CD4-positive, alpha-beta T cell treated with Interferon gamma for 1 hour (primary cell): Measurements from ENCODE around the gene PLEKHG3.

Experiments used
- DNase-seq: peaks from one replicate; pipeline ENCODE4 v3.0.0-alpha.2; 2020

Gene PLEKHG3

GRCh38 chr14:64704143-64704742, at the start of gene PLEKHG3:
Gene PLEKHG3, plus strand, starts transcription at chr14:64704424. Its CDS starts 23,208 bp downstream, at chr14:64727632.
- no peak for DNase-seq

DNA sequence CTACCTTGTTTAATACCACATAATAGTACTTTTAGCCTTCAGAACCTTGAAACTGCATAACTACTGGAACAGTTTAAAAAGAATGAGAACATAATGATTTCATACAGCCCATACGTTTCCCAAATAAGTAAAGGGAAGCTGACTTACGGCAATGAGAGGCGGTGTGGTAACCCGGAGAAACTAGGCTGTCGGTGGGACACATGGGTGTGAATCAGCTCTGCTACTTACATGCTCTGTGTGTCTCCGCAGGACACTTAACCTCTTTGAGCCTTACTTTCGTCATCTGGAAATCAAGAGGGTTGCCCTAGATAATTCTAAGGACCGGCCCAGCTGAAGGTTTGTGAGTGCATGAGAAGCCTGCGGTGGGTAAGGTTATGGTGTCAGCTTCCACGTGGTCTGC, 49.3 kb upstream of the PLEKHG3 start:
- DNase-seq = peak; percentile 51

GRCh38 chr14:64656986-64657385, 47.2 kb upstream of the PLEKHG3 start:
- no peak for DNase-seq

DNA sequence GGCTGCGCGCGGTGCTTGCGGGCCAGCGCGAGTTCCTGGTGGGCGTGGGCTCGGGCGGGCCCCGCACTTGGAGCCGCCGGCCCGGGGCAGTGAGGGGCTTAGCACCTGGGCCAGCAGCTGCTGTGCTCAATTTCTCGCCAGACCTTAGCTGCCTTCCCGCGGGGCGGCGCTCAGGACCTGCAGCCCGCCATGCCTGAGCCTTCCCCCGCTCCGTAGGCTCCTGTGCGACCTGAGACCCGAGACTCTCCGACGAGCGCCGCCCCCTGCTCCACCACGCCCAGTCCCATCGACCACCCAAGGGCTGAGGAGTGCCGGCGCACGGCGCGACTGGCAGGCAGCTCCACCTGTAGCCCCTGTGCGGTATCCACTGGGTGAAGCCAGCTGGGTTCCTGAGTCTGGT, 46.0 kb upstream of the PLEKHG3 start:
- no peak for DNase-seq

DNA sequence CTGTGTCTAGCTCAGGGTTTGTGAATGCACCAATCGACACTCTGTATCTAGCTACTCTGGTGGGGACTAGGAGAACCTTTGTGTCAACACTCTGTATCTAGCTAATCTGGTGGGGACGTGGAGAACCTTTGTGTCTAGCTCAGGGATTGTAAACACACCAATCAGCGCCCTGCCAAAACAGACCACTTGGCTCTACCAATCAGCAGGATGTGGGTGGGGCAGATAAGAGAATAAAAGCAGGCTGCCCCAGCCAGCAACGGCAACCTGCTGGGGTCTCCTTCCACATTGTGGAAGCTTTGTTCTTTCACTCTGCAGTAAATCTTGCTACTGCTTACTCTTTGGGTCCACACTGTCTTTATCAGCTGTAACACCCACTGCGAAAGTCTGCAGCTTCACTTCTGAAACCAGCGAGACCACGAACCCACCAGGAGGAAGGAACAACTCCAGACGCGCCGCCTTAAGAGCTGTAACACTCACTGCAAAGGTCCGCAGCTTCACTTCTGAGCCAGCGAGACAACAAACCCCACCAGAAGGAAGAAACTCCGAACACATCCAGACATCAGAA, 45.4 kb upstream of the PLEKHG3 start:
- peak; percentile 3 for DNase-seq

DNA sequence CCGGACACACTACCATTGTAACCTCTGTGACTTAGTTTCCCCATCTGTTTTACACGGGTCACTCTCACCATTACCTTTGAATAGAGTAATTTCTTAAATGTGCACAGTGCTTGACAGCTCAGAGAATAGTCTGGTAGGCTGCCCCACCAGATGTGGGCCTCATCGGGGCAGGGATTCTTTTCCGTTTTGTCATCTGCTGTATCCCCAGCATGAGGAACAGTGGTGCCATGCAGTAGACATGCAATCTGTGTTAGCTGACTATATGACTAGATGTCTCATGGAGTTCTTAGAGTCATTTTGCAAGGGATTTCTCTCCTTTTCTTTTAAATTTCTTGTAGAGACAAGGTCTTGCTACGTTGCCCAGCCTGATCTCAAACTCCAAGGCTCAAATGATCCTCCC, 44.9 kb upstream of the PLEKHG3 start:
- no peak for DNase-seq

DNA sequence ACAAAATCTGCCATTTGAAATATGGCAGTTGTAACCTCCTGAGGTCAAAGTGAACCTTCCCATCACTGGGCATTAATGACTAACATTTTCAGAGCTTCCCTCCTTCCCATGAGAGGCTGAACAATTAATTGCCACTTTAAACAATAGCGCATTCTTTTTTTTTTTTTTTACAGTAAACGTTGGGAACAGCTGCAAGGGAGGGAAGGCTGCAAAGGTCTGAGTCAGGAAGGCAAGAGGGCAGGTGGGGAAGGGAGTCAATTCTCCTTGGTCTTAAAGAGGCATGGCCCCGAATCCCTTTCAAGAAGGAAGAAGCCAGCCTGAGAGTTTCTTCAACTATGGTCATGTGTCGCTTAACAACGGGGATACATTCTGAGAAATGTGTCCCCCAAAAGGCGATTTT, 41.0 kb upstream of the PLEKHG3 start:
- DNase-seq = no peak

GRCh38 chr14:64671591-64671990, 32.6 kb upstream of the PLEKHG3 start:
- DNase-seq = no peak

DNA sequence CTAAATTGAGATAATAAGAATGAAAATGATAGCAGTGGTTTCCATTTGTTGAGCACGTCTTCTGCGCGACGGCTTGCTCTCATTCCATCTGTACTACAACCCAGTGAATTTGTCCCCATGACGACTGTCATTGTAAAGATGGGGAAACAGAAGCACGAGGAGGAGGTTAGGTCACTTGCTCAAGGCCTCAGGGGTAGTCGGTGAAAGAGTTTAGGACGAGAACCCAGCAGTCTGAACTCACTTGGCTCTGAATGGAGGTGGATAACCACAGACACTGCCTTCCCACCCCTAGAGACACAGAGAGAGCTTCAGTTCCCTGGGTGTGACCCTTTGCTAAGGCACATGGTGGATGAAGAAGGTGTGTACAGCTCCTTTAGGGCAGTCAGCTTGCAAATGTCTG, 30.9 kb upstream of the PLEKHG3 start:
- no peak for DNase-seq

DNA sequence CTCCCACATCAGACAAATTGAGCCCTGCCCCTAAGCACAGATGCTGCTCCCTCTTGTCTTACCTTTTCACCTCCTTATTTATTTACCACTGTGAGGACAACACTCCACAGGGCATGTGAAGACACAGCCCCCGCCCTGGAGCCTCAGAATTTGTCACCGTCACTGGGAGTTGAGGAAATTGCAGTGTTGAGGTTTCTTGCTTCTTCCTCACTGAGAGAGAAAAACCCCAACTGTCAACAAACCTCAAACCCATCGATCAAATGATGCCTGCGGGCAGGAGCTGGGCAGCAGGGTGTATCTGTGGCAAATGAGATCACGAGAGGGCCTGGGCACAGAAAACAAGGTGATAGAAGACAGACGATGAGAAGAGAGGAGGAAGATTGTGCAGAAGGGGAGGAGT, 30.5 kb upstream of the PLEKHG3 start:
- DNase-seq = peak; percentile 55

GRCh38 chr14:64674829-64675228, 29.4 kb upstream of the PLEKHG3 start:
- no peak for DNase-seq

DNA sequence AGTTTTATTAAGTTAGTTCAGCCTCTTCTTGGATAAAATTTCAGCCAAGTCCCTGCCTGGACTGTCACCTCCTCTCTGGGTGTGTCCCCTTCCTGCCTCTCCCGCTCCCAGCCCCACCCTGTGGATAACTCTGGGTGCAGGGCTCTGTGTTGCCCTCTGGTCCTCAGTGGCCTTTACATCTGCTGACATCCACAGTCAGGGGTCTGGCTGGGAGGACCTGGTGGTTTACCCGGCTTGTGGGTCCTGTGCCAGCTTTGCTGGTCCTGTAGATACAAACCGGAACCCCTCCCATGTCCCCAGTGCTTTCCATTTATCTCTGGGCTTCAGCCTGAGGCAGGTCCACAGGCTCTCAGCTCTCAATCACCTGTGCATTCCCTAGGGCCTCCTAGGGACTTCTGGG, 28.9 kb upstream of the PLEKHG3 start:
- no peak for DNase-seq

GRCh38 chr14:64676410-64677008, 27.7 kb upstream of the PLEKHG3 start:
- no peak for DNase-seq

DNA sequence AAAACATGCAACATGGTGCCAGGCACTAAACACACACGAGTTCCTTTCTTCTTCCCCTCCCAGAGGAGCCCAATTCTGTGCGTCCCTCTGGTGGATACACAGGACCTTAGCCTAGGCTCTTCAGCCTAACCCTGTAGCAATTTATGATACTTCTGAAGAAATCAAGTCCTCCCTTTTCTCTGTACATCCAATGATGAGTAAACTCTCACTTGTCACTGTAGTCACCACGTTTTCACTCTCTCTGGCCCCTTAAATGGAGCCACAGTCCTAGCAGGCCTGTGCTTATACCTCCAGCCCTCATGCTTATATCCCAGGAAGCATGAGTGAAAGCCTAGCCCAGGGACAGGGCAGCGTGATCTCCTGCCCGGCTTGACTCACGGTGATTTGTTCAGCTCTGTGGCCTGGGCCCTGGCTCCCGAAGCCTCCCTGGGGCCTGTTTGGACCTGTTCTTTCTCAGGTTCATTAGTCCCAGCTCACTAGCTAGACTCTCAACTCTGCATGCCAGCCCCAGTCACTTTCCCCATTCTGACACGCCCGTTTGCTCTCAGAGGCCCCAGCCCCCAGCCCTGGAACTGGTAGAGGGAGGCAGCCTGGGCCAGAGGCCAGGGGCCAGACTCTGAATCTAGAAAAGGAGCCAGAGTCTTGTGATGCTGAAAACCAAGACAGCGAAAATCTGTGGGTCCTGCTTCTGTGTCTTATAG, 24.1 kb upstream of the PLEKHG3 start:
- DNase-seq = no peak

GRCh38 chr14:64680714-64681065, 23.5 kb upstream of the PLEKHG3 start:
- DNase-seq = no peak

DNA sequence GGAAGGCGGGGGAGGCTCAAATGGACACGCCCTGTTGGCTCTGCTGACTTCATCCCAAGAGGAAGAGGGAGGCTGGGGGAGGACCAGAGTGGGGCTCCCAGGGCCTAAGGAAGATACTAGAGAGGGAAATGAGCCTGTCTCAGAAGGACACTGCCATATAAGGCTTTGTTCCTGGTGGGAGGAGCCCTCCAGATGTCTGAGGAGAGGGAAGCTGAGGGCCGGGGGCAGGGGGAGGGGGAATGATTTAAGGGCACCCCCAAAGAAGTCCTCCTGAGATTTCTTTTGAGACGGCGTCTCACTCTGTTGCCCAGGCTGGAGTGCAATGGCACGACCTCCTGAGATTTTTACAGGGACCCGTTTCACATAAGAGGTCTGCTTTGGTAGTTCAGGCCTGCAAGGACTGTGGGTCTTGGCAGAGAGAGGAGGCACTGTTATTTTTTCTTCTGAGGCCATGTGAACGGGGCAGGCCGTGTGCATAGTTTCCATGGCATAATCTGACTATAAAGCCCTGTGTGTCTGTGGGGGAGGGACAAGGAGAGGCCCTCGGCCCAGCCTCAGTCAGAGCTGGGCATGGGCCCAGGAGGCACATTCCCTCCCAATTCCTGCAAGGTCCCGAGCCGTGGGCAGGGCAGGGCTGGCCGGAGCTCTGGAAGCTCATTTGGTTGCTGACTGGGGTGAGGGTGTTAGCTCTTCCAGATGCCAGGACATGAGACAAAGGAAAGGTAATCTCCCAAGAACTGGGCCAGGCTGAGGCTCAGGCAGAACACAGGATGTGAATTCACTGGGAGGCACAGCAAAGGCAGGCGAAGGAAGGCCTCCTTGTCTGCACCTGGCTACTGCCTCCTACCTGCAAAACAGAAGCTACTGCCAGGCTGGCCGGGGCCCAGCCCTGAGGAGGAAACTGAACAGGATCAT, 22.2 kb upstream of the PLEKHG3 start:
- DNase-seq = no peak

- DNase-seq = no peak
Measured at GRCh38 chr14:64682843-64683242, 21.4 kb upstream of the PLEKHG3 start.

- no peak for DNase-seq
Measured at GRCh38 chr14:64683264-64683663, 21.0 kb upstream of the PLEKHG3 start.

DNA sequence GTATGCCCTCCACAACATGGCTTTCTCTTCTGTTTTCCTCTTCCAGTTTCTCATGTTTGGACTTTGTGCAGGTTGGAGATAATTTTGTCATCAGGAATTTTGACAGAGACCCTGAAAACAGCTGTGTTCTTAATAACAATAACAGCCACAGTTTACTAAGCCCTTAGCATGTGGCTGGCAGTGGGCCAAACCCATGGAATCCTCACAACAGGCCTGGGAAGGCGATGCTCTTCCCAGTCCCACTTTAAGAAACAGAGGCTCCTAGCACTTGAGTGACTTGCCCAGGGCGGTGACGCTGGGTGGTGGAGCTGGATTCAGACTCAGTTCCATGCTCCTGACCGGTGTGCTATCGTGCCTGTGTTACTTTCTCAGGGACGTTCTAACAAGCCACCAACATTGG, 20.1 kb upstream of the PLEKHG3 start:
- no peak for DNase-seq

DNA sequence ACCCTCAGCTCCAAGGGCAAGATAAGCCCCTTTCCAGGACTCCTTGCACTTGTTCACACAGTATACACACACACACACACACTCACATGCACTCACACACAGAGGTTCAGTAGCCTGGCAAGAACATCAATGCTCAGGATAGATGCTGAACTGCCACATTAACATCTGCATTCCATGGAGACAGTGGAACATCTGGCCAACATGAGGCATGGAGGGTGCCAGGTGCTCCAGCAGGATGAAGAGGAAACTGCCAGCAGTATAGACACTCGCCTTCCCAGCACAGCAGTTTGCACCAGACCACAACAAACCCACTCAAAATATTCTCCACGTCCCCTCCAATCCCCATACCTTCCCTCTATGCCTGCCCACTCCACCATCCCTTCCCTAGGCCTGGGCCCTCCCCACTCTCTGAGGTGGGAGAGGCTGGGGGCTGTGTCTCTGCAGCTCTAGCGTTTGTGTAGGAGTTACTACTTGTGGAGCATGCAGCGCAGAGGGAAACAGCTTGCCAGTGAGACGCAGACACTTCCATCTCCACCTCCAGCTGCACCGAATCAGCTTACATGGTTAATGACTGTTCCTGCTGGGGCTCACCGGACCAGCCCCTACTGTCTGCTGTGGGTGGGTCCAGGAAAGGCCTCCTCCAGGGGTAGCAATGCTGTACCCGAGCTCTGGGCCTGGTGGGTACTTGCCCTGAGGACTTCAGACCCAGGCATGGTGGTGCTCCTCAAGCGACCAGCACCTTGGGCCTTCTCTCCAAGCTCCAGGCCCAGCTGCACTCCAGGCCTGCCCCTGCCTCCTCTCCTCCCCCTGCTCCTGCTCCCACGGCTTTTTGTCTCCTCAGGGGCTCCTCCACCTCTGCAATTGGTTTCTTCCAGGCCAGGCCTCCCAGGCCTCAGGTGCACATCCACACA, 18.6 kb upstream of the PLEKHG3 start:
- no peak for DNase-seq

DNA sequence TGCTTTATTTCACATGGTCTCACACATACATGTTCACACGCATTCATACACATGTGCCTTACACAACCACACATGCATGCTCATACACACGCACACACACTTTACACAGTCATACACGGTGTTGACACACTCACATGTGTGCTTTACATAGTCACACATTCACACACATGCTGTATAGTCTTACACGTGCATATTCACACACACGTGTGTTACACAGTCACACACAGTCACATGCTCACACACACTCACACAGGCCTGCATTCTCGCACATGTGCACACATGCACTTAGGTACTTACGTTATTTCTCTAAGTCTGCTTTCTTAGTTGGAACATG, 18.0 kb upstream of the PLEKHG3 start:
- DNase-seq = no peak

- DNase-seq = no peak
Measured at GRCh38 chr14:64688031-64688430, 16.2 kb upstream of the PLEKHG3 start.
